PC-3 (cell line): ENCODE measurements around the gene EPB41L5.

ENCODE experiments used
- CTCF ChIP-seq: fragments of 300-600 bp; sonication (generic); conservative IDR thresholded peaks from 2 replicates; pipeline ENCODE4 v1.5.1; 2017; ENCODE audit warnings: antibody characterized with exemption, low read depth, mild to moderate bottlenecking, low read length
- EZH2 ChIP-seq: fragments of 300-600 bp; sonication (generic); IDR thresholded peaks from one replicate; pipeline ENCODE4 v1.6.1; 2017; ENCODE audit warnings: antibody characterized with exemption, mild to moderate bottlenecking, low read length; ENCODE audit not compliant: unreplicated experiment
- EZH2phosphoT487 ChIP-seq: fragments of 300-600 bp; sonication (generic); IDR thresholded peaks from 2 replicates; pipeline ENCODE4 v1.6.1; 2018; ENCODE audit warnings: mild to moderate bottlenecking, antibody characterized with exemption, low read length, borderline replicate concordance

- TF ChIP-seq CTCF (no peak), EZH2 (no peak), EZH2phosphoT487 (no peak)
Observed at GRCh38 chr2:120148229-120148628, 135.4 kb downstream of the EPB41L5 start.
